SK-N-SH treated with all-trans-retinoic acid at 6 μM for 48 hours (cell line): Measurements from ENCODE around the gene AKAP13.
"Not testable (repeated sequence)": the region's sequence is repeated elsewhere in the genome, so short reads cannot be mapped to it uniquely, and the experiment has no call there.

Experiments
- ATAC-seq: fragments of 200-7000 bp; cut with Tn5 transposase; 3 replicates; pipeline ENCODE4 v1.9.1; 2020; ENCODE audit warnings: mild to moderate bottlenecking, moderate library complexity
- ARNTL ChIP-seq: fragments of 450-650 bp; formaldehyde crosslinking; IDR thresholded peaks from 2 replicates; pipeline ENCODE4 v1.5.0; 2020; ENCODE audit warnings: low read depth, mild to moderate bottlenecking, moderate library complexity, borderline replicate concordance
- BACH2 ChIP-seq: fragments of 250-450 bp; sonication (Bioruptor Pico); IDR thresholded peaks from 2 replicates; pipeline ENCODE4 v1.9.0; 2021; ENCODE audit warnings: mild to moderate bottlenecking, borderline replicate concordance
- CREB5 ChIP-seq: fragments of 250-450 bp; sonication (Bioruptor Pico); IDR thresholded peaks from 2 replicates; pipeline ENCODE4 v1.5.1; 2020; ENCODE audit warnings: low read depth, mild to moderate bottlenecking, moderate library complexity
- CSDC2 ChIP-seq: fragments of 250-450 bp; sonication (Bioruptor Pico); IDR thresholded peaks from 2 replicates; pipeline ENCODE4 v1.5.0; 2020; ENCODE audit warnings: mild to moderate bottlenecking, moderate library complexity
- CSRNP3 ChIP-seq: fragments of 250-450 bp; sonication (Bioruptor Pico); IDR thresholded peaks from 2 replicates; pipeline ENCODE4 v1.5.1; 2021; ENCODE audit warnings: mild to moderate bottlenecking, moderate library complexity
- GLIS3 ChIP-seq: fragments of 250-450 bp; sonication (Bioruptor Pico); IDR thresholded peaks from 2 replicates; pipeline ENCODE4 v1.5.0; 2020; ENCODE audit warnings: mild to moderate bottlenecking, moderate library complexity
- OSR1 ChIP-seq: fragments of 250-450 bp; sonication (Bioruptor Pico); IDR thresholded peaks from 2 replicates; pipeline ENCODE4 v1.8.0; 2022; ENCODE audit warnings: moderate library complexity, mild to moderate bottlenecking, inconsistent platforms
- PATZ1 ChIP-seq: fragments of 250-450 bp; sonication (Bioruptor Pico); IDR thresholded peaks from 2 replicates; pipeline ENCODE4 v1.8.0; 2020; ENCODE audit warnings: mild to moderate bottlenecking, moderate library complexity, borderline replicate concordance
- POU6F1 ChIP-seq: fragments of 250-450 bp; sonication (Bioruptor Pico); IDR thresholded peaks from 2 replicates; pipeline ENCODE4 v1.8.0; 2021; ENCODE audit warnings: low read depth, mild to moderate bottlenecking, moderate library complexity, borderline replicate concordance
- PPARA ChIP-seq: fragments of 250-450 bp; sonication (Bioruptor Pico); IDR thresholded peaks from 2 replicates; pipeline ENCODE4 v1.5.0; 2020; ENCODE audit warnings: mild to moderate bottlenecking, borderline replicate concordance
- RARB ChIP-seq: fragments of 250-450 bp; sonication (Bioruptor Pico); IDR thresholded peaks from 2 replicates; pipeline ENCODE4 v1.8.0; 2021; ENCODE audit warnings: mild to moderate bottlenecking, moderate library complexity
- SNAI2 ChIP-seq: fragments of 250-450 bp; sonication (Bioruptor Pico); IDR thresholded peaks from 2 replicates; pipeline ENCODE4 v1.5.0; 2020; ENCODE audit warnings: mild to moderate bottlenecking, moderate library complexity
- TCF4 ChIP-seq: fragments of 250-450 bp; sonication (Bioruptor Pico); IDR thresholded peaks from 2 replicates; pipeline ENCODE4 v1.8.0; 2021; ENCODE audit warnings: mild to moderate bottlenecking, moderate library complexity, borderline replicate concordance
- TSHZ2 ChIP-seq: fragments of 250-450 bp; sonication (Bioruptor Pico); IDR thresholded peaks from 2 replicates; pipeline ENCODE4 v1.5.0; 2020; ENCODE audit warnings: mild to moderate bottlenecking, moderate library complexity
- ZC3H10 ChIP-seq: fragments of 250-450 bp; sonication (Bioruptor Pico); IDR thresholded peaks from 2 replicates; pipeline ENCODE4 v1.5.1; 2021; ENCODE audit warnings: mild to moderate bottlenecking, moderate library complexity
- ZNF565 ChIP-seq: fragments of 450-650 bp; formaldehyde crosslinking; conservative IDR thresholded peaks from 2 replicates; pipeline ENCODE4 v1.5.0; 2020; ENCODE audit warnings: low read depth, mild to moderate bottlenecking, moderate library complexity
- ZNF70 ChIP-seq: fragments of 450-650 bp; formaldehyde crosslinking; IDR thresholded peaks from 2 replicates; pipeline ENCODE4 v1.5.0; 2020; ENCODE audit warnings: mild to moderate bottlenecking, moderate library complexity

AKAP13 gene

GRCh38 chr15:85350395-85350794, 30.0 kb upstream of the AKAP13 start:
- no peak for ATAC-seq
- TF ChIP-seq CSRNP3 (CRISPR knock-in tag) (no peak), PPARA (CRISPR knock-in tag) (no peak), TCF4 (CRISPR knock-in tag) (no peak), TSHZ2 (CRISPR knock-in tag) (no peak), BACH2 (CRISPR knock-in tag) (no peak), RARB (CRISPR knock-in tag) (no peak), CREB5 (no peak), POU6F1 (CRISPR knock-in tag) (no peak), SNAI2 (CRISPR knock-in tag) (no peak), ZNF565 (CRISPR knock-in tag) (no peak), CSDC2 (no peak), ARNTL (no peak), GLIS3 (CRISPR knock-in tag) (no peak), PATZ1 (CRISPR knock-in tag) (no peak), ZC3H10 (CRISPR knock-in tag) (no peak), OSR1 (no peak)

- not testable (repeated sequence) for ATAC-seq
Measured at GRCh38 chr15:85351501-85351900, 28.9 kb upstream of the AKAP13 start.

- TF ChIP-seq BACH2 (CRISPR knock-in tag) = no peak
- no peak for TF ChIP-seq PPARA (CRISPR knock-in tag)
- no peak for TF ChIP-seq PATZ1 (CRISPR knock-in tag)
- no peak for TF ChIP-seq ZNF70
- ATAC-seq = no peak
Measured at GRCh38 chr15:85351965-85352364, 28.4 kb upstream of the AKAP13 start.

- ATAC-seq = no peak
- TF ChIP-seq GLIS3 (CRISPR knock-in tag) (no peak), TSHZ2 (CRISPR knock-in tag) (no peak)
Measured at GRCh38 chr15:85353516-85353915, 26.9 kb upstream of the AKAP13 start.
